ENCODE data around the gene BMP2K.
"Not testable (repeated sequence)": the region's sequence is repeated elsewhere in the genome, so short reads cannot be mapped to it uniquely, and the experiment has no call there.

BMP2K gene

GRCh38 chr4:78765432-78766006, 10.6 kb upstream of the BMP2K start:
- DNase-seq: no peak

DNA sequence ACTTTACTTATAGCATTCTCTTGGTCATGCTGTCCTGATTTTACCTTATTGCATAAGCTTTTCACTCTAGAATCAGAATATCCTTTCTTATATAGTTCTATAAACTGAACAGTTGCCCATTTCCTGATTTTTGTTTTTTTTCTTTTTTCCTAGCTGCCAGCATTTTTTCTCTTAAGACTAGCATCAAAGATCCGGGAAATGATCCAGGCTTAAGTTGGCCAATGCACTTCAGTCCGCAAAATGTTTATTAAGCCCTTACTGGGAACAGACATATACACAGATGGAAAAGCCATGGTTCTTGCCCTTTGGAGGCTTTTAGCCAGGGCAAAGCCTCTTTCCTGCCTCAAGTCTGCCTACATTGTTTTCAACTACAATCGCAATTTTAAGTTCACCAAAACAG, 10.1 kb upstream of the BMP2K start:
- DNase-seq: no peak

GRCh38 chr4:78766650-78767049, 9.5 kb upstream of the BMP2K start:
- no peak for DNase-seq

DNA sequence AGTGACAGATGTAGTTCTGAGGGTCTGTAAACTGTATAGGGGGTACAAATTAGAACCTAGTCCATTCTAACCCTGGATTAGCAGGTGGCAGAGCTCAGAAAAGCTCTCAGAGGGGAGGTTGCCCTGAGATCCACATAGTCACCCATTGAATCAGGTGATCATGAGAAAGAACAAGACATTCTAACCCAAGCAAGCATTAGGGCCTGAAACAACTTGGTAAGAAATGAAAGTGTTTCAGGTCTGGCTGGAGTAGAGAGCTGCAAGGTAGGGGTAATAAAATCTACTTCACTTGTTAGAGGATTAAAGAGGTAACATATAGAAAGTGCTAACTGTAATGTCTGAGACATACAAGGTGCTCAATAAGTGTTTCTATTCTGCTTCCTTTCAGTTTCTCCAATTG, 8.8 kb upstream of the BMP2K start:
- DNase-seq: no peak

GRCh38 chr4:78768452-78769180, 7.5 kb upstream of the BMP2K start:
- DNase-seq: no peak

GRCh38 chr4:78770091-78770642, 6.0 kb upstream of the BMP2K start:
- DNase-seq: no peak

GRCh38 chr4:78772526-78773091, 3.5 kb upstream of the BMP2K start:
- no peak for DNase-seq

DNA sequence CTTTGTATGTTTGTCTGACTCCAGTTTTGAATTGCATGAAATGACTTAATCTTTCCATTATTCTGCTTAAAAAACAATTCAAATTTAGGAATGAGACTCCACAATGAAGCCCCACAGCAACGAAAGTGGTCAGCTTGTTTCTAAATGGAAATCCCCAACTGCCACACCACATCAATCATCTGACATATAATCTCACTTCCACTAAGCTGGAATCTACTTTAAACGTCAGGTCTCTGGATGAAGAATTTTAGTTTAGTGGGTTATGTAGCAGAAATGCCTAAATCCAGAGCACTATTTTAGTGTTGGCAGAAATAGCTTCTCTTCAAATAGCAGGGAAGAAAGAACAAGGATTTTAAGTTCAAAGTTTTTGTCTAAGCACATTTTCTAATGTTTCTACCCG, 1.7 kb upstream of the BMP2K start:
- peak; percentile 73 for DNase-seq

- DNase-seq: peak; percentile 86
Measured at GRCh38 chr4:78775303-78776078, 659 bp upstream of the BMP2K start.

DNA sequence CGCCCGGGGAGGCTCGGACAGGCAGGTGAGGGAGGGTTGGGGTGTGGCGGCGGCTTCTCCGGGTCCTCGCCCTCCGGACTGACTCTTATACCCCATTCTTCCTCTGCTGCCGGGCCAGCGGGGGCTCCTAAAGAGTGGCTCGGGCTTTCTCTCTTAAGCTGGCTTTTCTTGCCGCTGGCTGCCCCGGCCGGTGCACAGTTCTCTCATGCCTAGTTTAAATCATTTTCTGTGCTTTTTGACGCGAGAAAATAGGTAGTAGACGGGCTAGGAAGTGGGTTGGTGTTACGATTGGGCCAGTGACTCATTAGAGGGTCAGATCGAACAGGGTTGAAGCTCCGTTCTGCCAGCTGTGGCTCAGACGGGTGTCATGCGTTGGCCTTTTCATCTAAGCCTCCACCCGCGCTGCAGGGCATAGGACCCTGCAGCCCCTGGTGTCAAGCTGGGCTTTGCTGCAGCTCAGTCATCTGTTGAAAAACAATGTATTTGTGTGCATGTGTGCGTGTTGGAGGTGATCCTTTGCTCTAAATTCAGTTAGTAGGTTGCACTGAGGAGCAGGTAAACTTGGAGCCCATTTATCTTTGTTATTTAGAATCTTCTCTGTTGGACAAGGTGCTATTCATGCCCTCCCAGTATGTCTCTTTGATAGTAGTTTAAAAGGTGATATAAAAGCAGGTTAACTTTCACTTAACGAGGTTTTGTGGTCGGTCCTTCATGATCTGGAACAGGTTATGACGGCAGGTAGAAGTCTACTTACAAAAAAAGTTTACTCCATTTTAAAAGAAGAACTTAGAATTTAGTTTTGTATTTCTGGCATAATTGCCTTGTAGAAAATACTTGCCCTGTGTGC, 802 bp downstream of the BMP2K start:
- peak; percentile 81 for DNase-seq

DNA sequence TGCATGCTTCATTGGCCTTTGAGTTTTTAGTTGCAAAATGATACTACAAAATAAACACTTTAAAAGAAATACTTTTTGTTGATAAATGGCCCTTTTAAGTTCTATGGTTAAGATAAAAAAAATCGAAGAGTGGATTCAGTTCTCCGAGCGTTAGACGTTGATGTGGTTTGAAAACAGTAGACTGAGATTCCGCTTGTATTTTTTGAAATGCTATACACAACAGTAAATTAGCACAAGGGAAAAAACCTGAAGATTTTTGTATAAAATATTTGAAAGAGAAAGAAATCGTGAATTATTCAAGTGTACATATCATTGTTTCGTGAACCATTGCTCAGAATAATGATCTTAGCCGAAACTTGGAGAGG, 1.4 kb downstream of the BMP2K start:
- no peak for DNase-seq

GRCh38 chr4:78778530-78778929, 2.4 kb downstream of the BMP2K start:
- no peak for DNase-seq

DNA sequence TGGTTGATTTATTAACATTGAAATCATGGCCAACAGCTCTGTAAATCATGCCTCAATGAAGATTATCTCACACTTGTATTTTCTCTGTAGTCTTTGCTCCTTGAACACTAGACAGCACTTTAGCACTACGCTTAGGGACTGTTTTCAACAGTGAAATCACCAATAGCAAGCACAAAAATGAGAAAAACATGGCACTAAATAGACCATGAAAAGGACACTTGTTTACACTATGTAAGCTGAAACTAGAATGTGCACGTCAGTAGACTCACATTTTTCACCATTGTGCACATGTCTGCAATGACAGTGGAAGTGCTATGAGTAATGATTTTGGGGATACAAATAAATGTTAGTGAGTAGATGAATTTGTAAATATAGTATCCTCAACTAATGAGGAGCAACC, 3.1 kb downstream of the BMP2K start:
- DNase-seq: no peak

GRCh38 chr4:78780093-78780492, 3.9 kb downstream of the BMP2K start:
- DNase-seq: no peak

GRCh38 chr4:78781139-78781538, 5.0 kb downstream of the BMP2K start:
- no peak for DNase-seq

DNA sequence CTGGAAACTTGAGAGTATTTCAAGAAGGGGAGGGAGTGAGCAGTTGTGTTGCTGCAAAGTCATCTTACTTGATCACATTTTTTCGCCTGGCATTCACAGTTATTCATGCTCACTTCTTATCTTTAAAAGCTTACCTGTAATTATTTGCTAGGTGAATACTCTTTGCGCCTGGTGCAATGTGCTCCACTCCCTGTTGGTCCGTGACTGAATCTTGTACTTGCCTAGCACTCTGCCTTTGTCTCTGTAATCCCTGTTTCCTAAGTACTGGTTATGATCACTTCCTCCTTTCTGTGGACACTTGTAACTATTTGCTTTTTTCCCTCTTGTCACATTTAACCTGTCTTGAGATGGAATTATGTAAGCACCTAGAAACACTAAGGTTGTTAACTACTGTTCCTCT, 5.8 kb downstream of the BMP2K start:
- peak; percentile 41 for DNase-seq

DNA sequence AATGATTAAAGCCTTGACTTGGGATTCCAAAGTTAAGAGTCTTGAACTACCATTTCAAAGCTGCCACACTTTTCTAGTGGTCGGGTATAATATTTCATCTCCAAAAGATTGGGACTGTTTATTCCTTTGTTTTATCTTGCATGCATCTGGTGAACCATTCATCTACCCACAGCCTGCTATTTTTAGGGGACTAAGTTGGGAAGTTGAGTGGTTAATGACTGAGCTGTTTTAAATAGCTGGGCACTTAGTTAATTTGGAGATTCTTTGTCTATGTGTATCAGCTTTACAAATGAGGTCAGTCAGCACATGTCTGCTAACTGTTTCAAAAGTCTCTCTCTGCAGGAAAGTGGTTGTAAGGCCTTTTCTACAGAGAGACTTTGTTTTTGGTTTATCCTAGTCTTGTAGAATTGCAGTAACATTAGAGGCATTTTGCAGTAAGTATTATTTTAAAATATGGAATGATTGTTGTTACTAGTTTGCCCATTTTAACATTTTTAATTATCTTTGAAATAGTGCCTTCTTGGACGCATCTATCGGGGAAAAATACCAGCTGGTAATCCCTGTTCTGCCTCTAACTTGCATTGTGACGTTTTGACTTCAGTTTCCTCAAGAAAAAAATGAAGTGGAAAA, 8.2 kb downstream of the BMP2K start:
- DNase-seq: no peak

- DNase-seq: no peak
Measured at GRCh38 chr4:78787392-78788006, 11.3 kb downstream of the BMP2K start.

DNA sequence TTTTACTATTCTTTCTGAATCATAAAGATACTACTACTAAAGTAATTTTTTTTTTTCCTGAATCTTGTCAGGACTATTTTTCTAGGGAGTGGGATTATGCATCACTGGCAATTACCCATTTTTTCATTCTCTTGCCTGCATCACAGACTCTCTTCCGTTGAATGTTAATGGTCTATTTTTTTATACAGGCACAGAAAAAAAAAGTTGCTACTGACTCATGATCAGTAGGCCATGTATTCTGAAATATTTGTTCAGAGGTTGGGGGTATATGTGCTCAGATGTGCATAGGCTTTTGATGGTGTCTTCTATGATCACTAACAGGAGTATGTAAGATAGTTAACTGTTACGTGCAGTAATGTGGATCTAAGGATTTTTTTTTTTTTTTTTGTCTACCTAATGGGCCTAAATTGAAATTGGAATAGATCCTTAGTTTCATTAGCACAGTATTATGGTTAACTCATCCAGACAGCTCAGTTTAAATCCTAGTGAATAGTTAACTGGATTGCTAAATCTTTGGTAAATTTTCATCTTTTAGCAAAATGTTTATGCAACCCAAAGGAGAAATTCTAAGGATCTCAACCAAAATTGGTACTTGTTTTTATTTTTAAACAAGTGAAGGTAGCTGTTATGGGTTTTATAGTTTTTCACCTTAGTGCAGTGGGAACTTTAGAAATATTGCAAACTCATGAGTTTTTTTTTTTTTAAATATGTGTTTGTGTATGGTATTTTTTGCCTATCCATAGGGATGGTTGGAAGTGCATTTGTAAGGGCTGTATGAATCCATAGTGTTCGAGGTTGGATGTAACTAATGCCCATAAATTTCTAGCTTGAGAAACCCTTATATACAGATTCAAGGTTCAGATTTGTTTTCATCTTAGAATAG, 12.1 kb downstream of the BMP2K start:
- DNase-seq: no peak

DNA sequence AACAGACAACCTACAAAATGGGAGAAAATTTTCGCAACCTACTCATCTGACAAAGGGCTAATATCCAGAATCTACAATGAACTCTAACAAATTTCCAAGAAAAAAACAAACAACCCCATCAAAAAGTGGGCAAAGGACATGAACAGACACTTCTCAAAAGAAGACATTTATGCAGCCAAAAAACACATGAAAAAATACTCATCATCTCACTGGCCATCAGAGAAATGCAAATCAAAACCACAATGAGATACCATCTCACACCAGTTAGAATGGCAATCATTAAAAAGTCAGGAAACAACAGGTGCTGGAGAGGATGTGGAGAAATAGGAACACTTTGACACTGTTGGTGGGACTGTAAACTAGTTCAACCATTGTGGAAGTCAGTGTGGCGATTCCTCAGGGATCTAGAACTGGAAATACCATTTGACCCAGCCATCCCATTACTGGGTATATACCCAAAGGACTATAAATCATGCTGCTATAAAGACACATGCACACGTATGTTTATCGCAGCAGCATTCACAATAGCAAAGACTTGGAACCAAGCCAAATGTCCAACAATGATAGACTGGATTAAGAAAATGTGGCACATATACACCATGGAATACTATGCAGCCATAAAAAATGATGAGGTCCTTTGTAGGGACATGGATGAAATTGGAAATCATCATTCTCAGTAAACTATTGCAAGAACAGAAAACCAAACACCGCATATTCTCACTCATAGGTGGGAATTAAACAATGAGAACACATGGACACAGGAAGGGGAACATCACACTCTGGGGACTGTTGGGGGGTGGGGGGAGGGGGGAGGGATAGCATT, 19.7 kb downstream of the BMP2K start:
- not testable (repeated sequence) for DNase-seq
